SHP77 (cell line): ENCODE results near the gene SMIM1.

Experiments used
- DNase-seq, 2 experiments: peaks; one replicate each; lab custom pipeline; 2025; lab: John Stamatoyannopoulos, UW

Gene SMIM1

GRCh38 chr1:3821908-3822307 is 49.4 kb downstream of the SMIM1 start:
- DNase-seq = no peak

- DNase-seq = no peak
Observed at GRCh38 chr1:3822421-3822820, 49.9 kb downstream of the SMIM1 start.

GRCh38 chr1:3824650-3825049 is 52.1 kb downstream of the SMIM1 start:
- no peak for DNase-seq

- no peak for DNase-seq
Observed at GRCh38 chr1:3825356-3825755, 52.8 kb downstream of the SMIM1 start.
